ENCODE data around the gene TRPV6.

Gene TRPV6

GRCh38 chr7:142857625-142858024 is 27.9 kb downstream of the TRPV6 start:
- TF ChIP-seq, protein P1, sequence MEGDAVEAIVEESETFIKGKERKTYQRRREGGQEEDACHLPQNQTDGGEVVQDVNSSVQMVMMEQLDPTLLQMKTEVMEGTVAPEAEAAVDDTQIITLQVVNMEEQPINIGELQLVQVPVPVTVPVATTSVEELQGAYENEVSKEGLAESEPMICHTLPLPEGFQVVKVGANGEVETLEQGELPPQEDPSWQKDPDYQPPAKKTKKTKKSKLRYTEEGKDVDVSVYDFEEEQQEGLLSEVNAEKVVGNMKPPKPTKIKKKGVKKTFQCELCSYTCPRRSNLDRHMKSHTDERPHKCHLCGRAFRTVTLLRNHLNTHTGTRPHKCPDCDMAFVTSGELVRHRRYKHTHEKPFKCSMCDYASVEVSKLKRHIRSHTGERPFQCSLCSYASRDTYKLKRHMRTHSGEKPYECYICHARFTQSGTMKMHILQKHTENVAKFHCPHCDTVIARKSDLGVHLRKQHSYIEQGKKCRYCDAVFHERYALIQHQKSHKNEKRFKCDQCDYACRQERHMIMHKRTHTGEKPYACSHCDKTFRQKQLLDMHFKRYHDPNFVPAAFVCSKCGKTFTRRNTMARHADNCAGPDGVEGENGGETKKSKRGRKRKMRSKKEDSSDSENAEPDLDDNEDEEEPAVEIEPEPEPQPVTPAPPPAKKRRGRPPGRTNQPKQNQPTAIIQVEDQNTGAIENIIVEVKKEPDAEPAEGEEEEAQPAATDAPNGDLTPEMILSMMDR (IDR thresholded peaks at IDR 0.05; ENCODE audit: extremely low read depth, insufficient read depth, missing control alignments), result no peak
- in situ Hi-C loops (cut with MboI; ENCODE audit: low pct_unique_long_range_greater_than_20kb, low sequenced_read_pairs, unreplicated experiment), result loop anchor here (25.0 kb wide), 1 partner anchor 355 kb away; the partner anchor contains the start of gene TAS2R40
- DNase-seq (ENCODE audit: low spot score), result no peak

DNA sequence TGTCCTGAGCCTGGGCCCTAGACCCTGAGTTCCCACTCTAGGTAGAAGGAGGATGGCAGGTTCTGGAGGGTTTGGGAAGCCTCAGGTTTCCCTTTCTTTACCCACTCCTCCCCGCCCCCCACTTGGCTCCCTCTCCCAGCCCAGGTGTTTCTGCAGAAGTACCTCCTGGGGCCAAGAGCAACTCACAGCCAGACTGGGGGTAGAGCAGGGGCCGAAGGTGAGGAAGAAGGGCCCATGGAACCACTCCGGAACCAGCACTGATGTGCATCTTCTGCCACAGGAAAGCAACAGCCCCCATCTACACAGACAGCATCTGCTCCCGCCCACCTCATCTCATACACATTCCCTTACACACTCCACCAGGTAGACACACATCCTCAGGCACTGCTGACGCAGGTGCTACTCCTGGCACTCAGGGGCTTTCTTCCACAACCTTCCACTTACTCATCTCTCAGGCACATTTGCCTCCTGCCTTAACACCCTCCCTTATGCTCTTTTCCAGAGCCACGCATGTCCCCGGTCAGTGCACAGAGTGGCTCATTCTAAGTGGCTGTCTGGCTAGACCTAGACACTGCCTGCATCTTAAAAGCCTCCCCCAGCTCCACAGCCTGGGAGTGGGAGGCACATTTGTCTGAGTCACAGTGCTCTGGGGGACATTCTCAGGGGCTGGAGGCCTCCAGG is 28.8 kb downstream of the TRPV6 start:
- in situ Hi-C loops (cut with MboI; ENCODE audit: low pct_unique_long_range_greater_than_20kb, low sequenced_read_pairs, unreplicated experiment), result loop anchor here (25.0 kb wide), 1 partner anchor 356 kb away; the partner anchor contains the start of gene TAS2R40
- DNase-seq (ENCODE audit: low spot score), result no peak
- TF ChIP-seq, protein P1 (IDR thresholded peaks at IDR 0.05; ENCODE audit: extremely low read depth, insufficient read depth, missing control alignments), result no peak

GRCh38 chr7:142855756-142856564 is 29.6 kb downstream of the TRPV6 start:
- TF ChIP-seq, protein P1 (IDR thresholded peaks at IDR 0.05; ENCODE audit: extremely low read depth, insufficient read depth, missing control alignments), result no peak
- in situ Hi-C loops (cut with MboI; ENCODE audit: low pct_unique_long_range_greater_than_20kb, low sequenced_read_pairs, unreplicated experiment), result loop anchor here (25.0 kb wide), 1 partner anchor 356 kb away; the partner anchor contains the start of gene TAS2R40
- no peak for DNase-seq (ENCODE audit: low spot score)

GRCh38 chr7:142855114-142855743 is 30.3 kb downstream of the TRPV6 start:
- no peak for DNase-seq (ENCODE audit: low spot score)
- in situ Hi-C loops (cut with MboI; ENCODE audit: low pct_unique_long_range_greater_than_20kb, low sequenced_read_pairs, unreplicated experiment), result loop anchor here (25.0 kb wide), 1 partner anchor 357 kb away; the partner anchor contains the start of gene TAS2R40
- TF ChIP-seq, protein P1 (IDR thresholded peaks at IDR 0.05; ENCODE audit: extremely low read depth, insufficient read depth, missing control alignments), result no peak

- in situ Hi-C loops (cut with MboI; ENCODE audit: low pct_unique_long_range_greater_than_20kb, low sequenced_read_pairs, unreplicated experiment), result loop anchor here (25.0 kb wide), 1 partner anchor 358 kb away; the partner anchor contains the start of gene TAS2R40
- TF ChIP-seq, protein P1 (IDR thresholded peaks at IDR 0.05; ENCODE audit: extremely low read depth, insufficient read depth, missing control alignments), result no peak
- DNase-seq (ENCODE audit: low spot score), result peak; percentile 87
Observed at GRCh38 chr7:142854372-142855113, 31.0 kb downstream of the TRPV6 start, which contains the start of gene EPHB6. Gene EPHB6, plus strand, starts transcription at chr7:142855076. Its CDS starts 8,152 bp downstream, at chr7:142863228.
